Thyroid gland (tissue), 4 donors: Measurements from ENCODE around the gene COL13A1.

Source experiments
- CTCF ChIP-seq, 6 experiments: fragments of 200-600 bp in 3 of 6; fragments of 450-650 bp in 3 of 6; sonication (generic) in 3 of 6; IDR thresholded peaks; one replicate each; pipeline ENCODE4 v1.5.1; 2016 to 2019; ENCODE audit warnings: antibody characterized with exemption in 6 of 6, mild to moderate bottlenecking in 2 of 6, inconsistent platforms in 1 of 6, moderate library complexity in 1 of 6
- POLR2A ChIP-seq, 2 donors: fragments of 450-650 bp; IDR thresholded peaks; one replicate each; pipeline ENCODE4 v1.6.1; 2017; ENCODE audit warnings: antibody characterized with exemption in 2 of 2, mild to moderate bottlenecking in 2 of 2, moderate library complexity in 1 of 2

- no peak for TF ChIP-seq CTCF (IDR thresholded peaks at IDR 0.05)
- no peak for TF ChIP-seq POLR2A (IDR thresholded peaks at IDR 0.05)
Measured at GRCh38 chr10:69944761-69945160, 143.1 kb downstream of the COL13A1 start.
